Measurements from ENCODE around the gene MUC4.

Gene MUC4

DNA sequence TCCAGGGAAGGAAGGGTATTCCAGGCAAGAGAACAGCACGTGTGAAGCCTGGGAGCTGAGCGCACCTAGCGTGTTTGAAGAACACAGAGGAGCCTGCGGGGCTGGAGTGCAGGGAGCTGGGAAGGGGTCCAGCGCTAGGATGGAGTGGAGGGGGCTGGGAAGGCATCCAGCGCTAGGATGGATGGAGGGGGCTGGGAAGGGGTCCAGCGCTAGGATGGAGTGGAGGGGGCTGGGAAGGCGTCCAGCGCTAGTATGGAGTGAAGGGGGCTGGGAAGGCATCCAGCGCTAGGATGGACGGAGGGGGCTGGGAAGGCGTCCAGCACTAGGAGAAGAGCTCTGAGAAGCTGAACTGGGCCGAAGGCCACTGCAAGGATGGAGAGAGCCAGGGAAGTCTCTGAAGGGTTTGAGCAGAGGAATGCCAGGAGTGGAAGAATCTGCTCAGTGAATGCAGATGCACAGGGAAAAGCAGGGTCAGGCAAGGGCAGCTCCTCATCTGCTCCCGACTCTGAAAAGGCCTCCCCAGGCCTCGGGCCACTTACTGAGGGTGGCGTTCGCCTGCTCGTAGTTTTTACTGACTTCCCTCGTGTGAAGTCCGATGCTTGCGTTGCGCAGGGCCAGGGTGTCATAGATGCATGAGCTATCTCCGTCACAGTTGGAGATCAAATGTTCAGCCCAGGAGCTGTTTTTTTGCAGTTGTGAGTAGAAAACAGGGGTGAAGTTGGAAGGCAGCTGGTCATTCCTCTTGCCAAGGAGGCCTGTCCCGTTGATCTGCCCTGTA, 51.2 kb downstream of the MUC4 start:
- Histone ChIP-seq H3K27me3 (ENCODE audit: control insufficient read depth in 1 of 2, insufficient read depth in 2 of 2, low read length in 2 of 2) (peaks cover 25 to 37% of the 10 kb centered on the region in 2 donors), H3K36me3 (ENCODE audit: control insufficient read depth in 2 of 2, insufficient read depth in 2 of 2, low read length in 2 of 2) (no peaks in the 10 kb centered on the region), H3K4me1 (ENCODE audit: control insufficient read depth, insufficient read depth, low read length) (peaks cover 6% of the 10 kb centered on the region), H3K4me3 (ENCODE audit: low read length in 2 of 2) (no peak overlapping the region), H3K9ac (ENCODE audit: low read length in 2 of 2) (no peak overlapping the region), H3K9me3 (ENCODE audit: control insufficient read depth in 2 of 2, low read length in 2 of 2) (no peaks in the 10 kb centered on the region), H3K27ac (ENCODE audit: low read length) (no peak overlapping the region)

DNA sequence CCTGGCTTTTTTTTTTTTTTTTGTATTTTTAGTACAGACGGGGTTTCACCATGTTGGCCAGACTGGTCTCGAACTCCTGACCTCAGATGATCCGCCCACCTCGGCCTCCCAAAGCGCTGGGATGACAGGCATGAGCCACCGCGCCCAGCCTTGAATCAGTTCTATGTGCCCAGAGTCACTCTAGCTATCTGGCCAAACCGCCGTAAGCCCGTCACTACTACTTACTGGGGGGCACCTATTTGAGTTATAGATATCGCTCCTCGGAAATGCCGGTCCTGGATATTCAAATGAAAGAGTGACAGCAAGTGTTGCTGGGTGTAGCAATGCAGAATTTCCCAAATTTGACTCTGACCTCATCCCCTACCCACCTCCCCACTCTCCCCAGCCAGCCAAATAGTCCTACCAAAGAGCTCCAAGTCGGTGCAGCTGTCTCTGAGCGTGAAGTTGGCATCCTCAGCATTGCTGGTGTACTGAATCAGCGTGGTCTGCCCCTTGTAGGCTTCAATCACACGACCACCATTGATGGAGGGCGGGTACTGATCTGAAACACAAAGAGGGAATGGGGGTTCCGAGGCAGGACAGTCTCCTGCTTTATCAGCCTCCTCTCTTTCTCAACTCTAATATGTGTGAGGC, 52.9 kb downstream of the MUC4 start:
- Histone ChIP-seq H3K27me3 (ENCODE audit: control insufficient read depth in 1 of 2, insufficient read depth in 2 of 2, low read length in 2 of 2) (peaks cover 19 to 35% of the 10 kb centered on the region in 2 donors), H3K36me3 (ENCODE audit: control insufficient read depth in 2 of 2, insufficient read depth in 2 of 2, low read length in 2 of 2) (no peaks in the 10 kb centered on the region), H3K9me3 (ENCODE audit: control insufficient read depth in 2 of 2, low read length in 2 of 2) (no peaks in the 10 kb centered on the region), H3K27ac (ENCODE audit: low read length) (no peak overlapping the region), H3K4me1 (ENCODE audit: control insufficient read depth, insufficient read depth, low read length) (peaks cover 6% of the 10 kb centered on the region), H3K9ac (ENCODE audit: low read length in 2 of 2) (no peak overlapping the region), H3K4me3 (ENCODE audit: low read length in 2 of 2) (no peak overlapping the region)

- H3K9me3 ChIP-seq (ENCODE audit: control insufficient read depth in 2 of 2, low read length in 2 of 2), result no peaks in the 10 kb centered on the region
- peaks cover 15 to 26% of the 10 kb centered on the region in 2 donors for H3K27me3 ChIP-seq (ENCODE audit: control insufficient read depth in 1 of 2, insufficient read depth in 2 of 2, low read length in 2 of 2)
These were observed 53.9 kb downstream of the MUC4 start for GRCh38 chr3:195757827-195758226.

GRCh38 chr3:195757438-195757770, 54.3 kb downstream of the MUC4 start:
- H3K9ac ChIP-seq (ENCODE audit: low read length in 2 of 2), result no peak overlapping the region
- peaks cover 15 to 26% of the 10 kb centered on the region in 2 donors for H3K27me3 ChIP-seq (ENCODE audit: control insufficient read depth in 1 of 2, insufficient read depth in 2 of 2, low read length in 2 of 2)
- no peaks in the 10 kb centered on the region for H3K9me3 ChIP-seq (ENCODE audit: control insufficient read depth in 2 of 2, low read length in 2 of 2)
- peaks cover 6% of the 10 kb centered on the region for H3K4me1 ChIP-seq (ENCODE audit: control insufficient read depth, insufficient read depth, low read length)
- H3K36me3 ChIP-seq (ENCODE audit: control insufficient read depth in 2 of 2, insufficient read depth in 2 of 2, low read length in 2 of 2), result no peaks in the 10 kb centered on the region
- H3K27ac ChIP-seq (ENCODE audit: low read length), result no peak overlapping the region
- H3K4me3 ChIP-seq (ENCODE audit: low read length in 2 of 2), result no peak overlapping the region

More at GRCh38 chr3:195757827-195758226, 53.9 kb downstream of the MUC4 start:
- Histone ChIP-seq H3K4me3 (ENCODE audit: low read length in 2 of 2) (no peak overlapping the region), H3K4me1 (ENCODE audit: control insufficient read depth, insufficient read depth, low read length) (peaks cover 6% of the 10 kb centered on the region), H3K27ac (ENCODE audit: low read length) (no peak overlapping the region), H3K9ac (ENCODE audit: low read length in 2 of 2) (no peak overlapping the region), H3K36me3 (ENCODE audit: control insufficient read depth in 2 of 2, insufficient read depth in 2 of 2, low read length in 2 of 2) (no peaks in the 10 kb centered on the region)

DNA sequence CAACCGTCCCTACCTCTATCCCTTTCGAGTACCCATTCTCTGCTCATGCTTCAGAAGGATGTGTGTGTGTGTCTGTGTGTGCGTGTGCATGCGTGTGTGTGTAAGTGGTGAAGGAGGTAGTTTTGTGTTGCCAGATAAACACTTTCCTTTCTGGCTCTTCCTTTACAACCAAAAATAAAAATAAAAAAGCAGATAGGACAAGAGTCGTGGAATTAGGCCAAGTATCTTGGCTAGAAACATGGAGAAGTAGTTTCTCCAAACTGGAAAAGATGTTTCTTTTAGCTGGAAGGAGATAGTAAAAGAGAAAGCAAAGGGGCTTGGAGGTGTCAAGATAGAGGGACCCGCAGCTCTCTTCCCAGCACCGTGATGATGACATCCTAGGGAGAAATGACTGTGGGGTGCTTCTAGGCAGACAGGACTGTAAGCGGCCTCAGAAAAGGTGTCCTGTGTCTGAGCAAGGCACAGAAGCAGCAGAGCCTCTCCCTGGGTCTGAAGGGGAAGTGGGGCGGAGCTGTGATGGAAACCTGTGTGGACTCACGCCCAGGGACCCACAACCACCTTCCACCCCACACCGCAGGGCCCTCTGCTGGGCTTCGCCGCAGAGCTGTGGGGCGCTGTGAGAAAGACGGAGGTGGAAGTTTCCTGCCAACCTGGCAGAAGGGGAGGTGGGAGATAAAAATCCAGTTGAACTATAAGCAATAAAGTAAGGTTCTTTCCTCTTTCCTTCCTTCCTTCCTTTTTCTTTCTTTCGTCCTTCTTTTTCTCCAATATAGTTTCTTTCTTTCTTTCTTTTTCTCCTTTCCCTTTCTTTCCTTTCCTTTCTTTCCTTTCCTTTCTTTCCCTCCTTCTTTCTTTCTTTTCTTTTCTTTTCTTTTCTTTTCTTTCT, 55.7 kb downstream of the MUC4 start:
- no peak overlapping the region for H3K9ac ChIP-seq (ENCODE audit: low read length in 2 of 2)
- no peaks in the 10 kb centered on the region for H3K9me3 ChIP-seq (ENCODE audit: control insufficient read depth in 2 of 2, low read length in 2 of 2)
- H3K36me3 ChIP-seq (ENCODE audit: control insufficient read depth in 2 of 2, insufficient read depth in 2 of 2, low read length in 2 of 2), result no peaks in the 10 kb centered on the region
- peaks cover 11 to 22% of the 10 kb centered on the region in 2 donors for H3K27me3 ChIP-seq (ENCODE audit: control insufficient read depth in 1 of 2, insufficient read depth in 2 of 2, low read length in 2 of 2)
- no peak overlapping the region for H3K4me3 ChIP-seq (ENCODE audit: low read length in 2 of 2)
- peaks cover 5% of the 10 kb centered on the region for H3K4me1 ChIP-seq (ENCODE audit: control insufficient read depth, insufficient read depth, low read length)
- no peak overlapping the region for H3K27ac ChIP-seq (ENCODE audit: low read length)

DNA sequence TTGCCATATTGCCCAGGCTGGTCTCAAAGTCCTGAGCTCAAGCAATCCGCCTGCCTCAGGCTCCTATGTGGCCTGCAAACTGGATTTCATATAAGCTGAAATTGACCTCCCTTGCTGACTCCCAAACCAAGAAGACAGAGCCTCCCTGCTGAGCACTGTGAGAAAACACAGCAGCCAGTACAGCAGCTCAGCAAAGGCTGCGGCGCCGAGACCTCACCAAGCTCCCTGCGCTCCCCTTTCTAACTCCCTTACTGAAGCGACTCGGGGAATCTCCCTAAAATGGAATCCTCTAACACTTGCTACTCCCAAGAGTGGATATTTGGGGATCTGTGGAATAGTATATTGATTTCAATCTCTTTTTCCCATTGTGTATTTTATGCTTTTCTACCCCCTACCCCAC, 56.3 kb downstream of the MUC4 start:
- Histone ChIP-seq H3K9me3 (ENCODE audit: control insufficient read depth in 2 of 2, low read length in 2 of 2) (no peaks in the 10 kb centered on the region), H3K27ac (ENCODE audit: low read length) (no peak overlapping the region), H3K4me1 (ENCODE audit: control insufficient read depth, insufficient read depth, low read length) (peaks cover 3% of the 10 kb centered on the region), H3K27me3 (ENCODE audit: control insufficient read depth in 1 of 2, insufficient read depth in 2 of 2, low read length in 2 of 2) (peaks cover 11 to 21% of the 10 kb centered on the region in 2 donors), H3K9ac (ENCODE audit: low read length in 2 of 2) (no peak overlapping the region), H3K4me3 (ENCODE audit: low read length in 2 of 2) (no peak overlapping the region), H3K36me3 (ENCODE audit: control insufficient read depth in 2 of 2, insufficient read depth in 2 of 2, low read length in 2 of 2) (no peaks in the 10 kb centered on the region)

- H3K27me3 ChIP-seq (ENCODE audit: control insufficient read depth in 1 of 2, insufficient read depth in 2 of 2, low read length in 2 of 2), result peaks cover 11 to 21% of the 10 kb centered on the region in 2 donors
- no peaks in the 10 kb centered on the region for H3K9me3 ChIP-seq (ENCODE audit: control insufficient read depth in 2 of 2, low read length in 2 of 2)
These were observed 56.8 kb downstream of the MUC4 start for GRCh38 chr3:195754906-195755305.

GRCh38 chr3:195754141-195754540, 57.6 kb downstream of the MUC4 start:
- H3K4me3 ChIP-seq (ENCODE audit: low read length in 2 of 2), result no peak overlapping the region
- no peak overlapping the region for H3K9ac ChIP-seq (ENCODE audit: low read length in 2 of 2)
- H3K9me3 ChIP-seq (ENCODE audit: control insufficient read depth in 2 of 2, low read length in 2 of 2), result no peaks in the 10 kb centered on the region
- H3K4me1 ChIP-seq (ENCODE audit: control insufficient read depth, insufficient read depth, low read length), result peaks cover 3% of the 10 kb centered on the region
- H3K36me3 ChIP-seq (ENCODE audit: control insufficient read depth in 2 of 2, insufficient read depth in 2 of 2, low read length in 2 of 2), result no peaks in the 10 kb centered on the region
- H3K27me3 ChIP-seq (ENCODE audit: control insufficient read depth in 1 of 2, insufficient read depth in 2 of 2, low read length in 2 of 2), result peaks cover 11 to 20% of the 10 kb centered on the region in 2 donors
- H3K27ac ChIP-seq (ENCODE audit: low read length), result no peak overlapping the region

More at GRCh38 chr3:195754906-195755305, 56.8 kb downstream of the MUC4 start:
- H3K9ac ChIP-seq (ENCODE audit: low read length in 2 of 2), result no peak overlapping the region
- no peaks in the 10 kb centered on the region for H3K36me3 ChIP-seq (ENCODE audit: control insufficient read depth in 2 of 2, insufficient read depth in 2 of 2, low read length in 2 of 2)
- no peak overlapping the region for H3K27ac ChIP-seq (ENCODE audit: low read length)
- H3K4me3 ChIP-seq (ENCODE audit: low read length in 2 of 2), result no peak overlapping the region
- peaks cover 3% of the 10 kb centered on the region for H3K4me1 ChIP-seq (ENCODE audit: control insufficient read depth, insufficient read depth, low read length)

DNA sequence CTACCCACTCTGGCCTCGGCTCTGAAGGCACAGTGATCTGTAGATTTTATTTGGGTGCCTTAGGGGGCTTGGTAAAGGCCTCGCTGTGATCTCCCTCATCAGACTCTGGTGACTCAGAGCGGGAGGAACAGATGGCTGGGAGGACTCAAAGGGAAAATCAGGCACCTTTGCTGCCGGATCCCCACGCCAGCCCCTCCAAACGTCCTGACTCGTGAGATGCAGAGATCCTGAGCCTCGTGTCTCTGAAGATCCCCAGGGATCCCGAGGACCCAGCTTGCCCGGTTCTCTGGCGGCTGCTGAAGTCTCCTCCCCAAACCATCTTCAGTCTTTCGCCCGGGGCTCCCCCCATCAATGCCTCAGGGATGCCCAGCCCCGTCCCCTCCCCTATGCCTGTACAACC, 58.1 kb downstream of the MUC4 start:
- peaks cover 11 to 20% of the 10 kb centered on the region in 2 donors for H3K27me3 ChIP-seq (ENCODE audit: control insufficient read depth in 1 of 2, insufficient read depth in 2 of 2, low read length in 2 of 2)
- no peak overlapping the region for H3K27ac ChIP-seq (ENCODE audit: low read length)
- peaks cover 0 to 2% of the 10 kb centered on the region in 2 donors for H3K36me3 ChIP-seq (ENCODE audit: control insufficient read depth in 2 of 2, insufficient read depth in 2 of 2, low read length in 2 of 2)
- H3K4me3 ChIP-seq (ENCODE audit: low read length in 2 of 2), result no peak overlapping the region
- no peak overlapping the region for H3K9ac ChIP-seq (ENCODE audit: low read length in 2 of 2)
- H3K9me3 ChIP-seq (ENCODE audit: control insufficient read depth in 2 of 2, low read length in 2 of 2), result no peaks in the 10 kb centered on the region
- peaks cover 3% of the 10 kb centered on the region for H3K4me1 ChIP-seq (ENCODE audit: control insufficient read depth, insufficient read depth, low read length)

- no peak overlapping the region for H3K9ac ChIP-seq (ENCODE audit: low read length in 2 of 2)
- H3K4me1 ChIP-seq (ENCODE audit: control insufficient read depth, insufficient read depth, low read length), result peaks cover 3% of the 10 kb centered on the region
- no peak overlapping the region for H3K4me3 ChIP-seq (ENCODE audit: low read length in 2 of 2)
- peaks cover 0 to 2% of the 10 kb centered on the region in 2 donors for H3K36me3 ChIP-seq (ENCODE audit: control insufficient read depth in 2 of 2, insufficient read depth in 2 of 2, low read length in 2 of 2)
- H3K27ac ChIP-seq (ENCODE audit: low read length), result no peak overlapping the region
- no peaks in the 10 kb centered on the region for H3K9me3 ChIP-seq (ENCODE audit: control insufficient read depth in 2 of 2, low read length in 2 of 2)
- H3K27me3 ChIP-seq (ENCODE audit: control insufficient read depth in 1 of 2, insufficient read depth in 2 of 2, low read length in 2 of 2), result peaks cover 6 to 18% of the 10 kb centered on the region in 2 donors
These were observed 59.0 kb downstream of the MUC4 start for GRCh38 chr3:195752546-195753331.

Measured in stomach smooth muscle (tissue), 2 donors.